Skeletal muscle tissue (tissue), 4 donors: ENCODE measurements around the gene PYGO1. TPM values are rescaled to one million over a fixed set of nuclear protein-coding genes. Genes with fewer than 3 reads are reported as not detected.

Source experiments
- H3K27ac ChIP-seq: one replicate; pipeline ENCODE4 v1.7.0; 2013; ENCODE audit warnings: mild to moderate bottlenecking, low read depth, low read length, inconsistent platforms
- H3K27me3 ChIP-seq, 3 donors: one replicate each; pipeline ENCODE4 v1.7.0; 2013; ENCODE audit warnings: low read length in 3 of 3; ENCODE audit not compliant: control insufficient read depth in 3 of 3, insufficient read depth in 3 of 3
- H3K36me3 ChIP-seq, 3 donors: one replicate each; pipeline ENCODE4 v1.7.0; 2013; ENCODE audit warnings: low read length in 3 of 3; ENCODE audit not compliant: control insufficient read depth in 3 of 3, insufficient read depth in 3 of 3
- H3K4me1 ChIP-seq, 3 donors: one replicate each; pipeline ENCODE4 v1.7.0; 2013; ENCODE audit warnings: low read length in 3 of 3, mild to moderate bottlenecking in 3 of 3; ENCODE audit not compliant: control insufficient read depth in 3 of 3, insufficient read depth in 3 of 3
- H3K4me3 ChIP-seq, 3 donors: one replicate each; pipeline ENCODE4 v1.7.0; 2013; ENCODE audit warnings: low read length in 3 of 3
- H3K9ac ChIP-seq, 3 donors: one replicate each; pipeline ENCODE4 v1.7.0; 2013; ENCODE audit warnings: low read length in 3 of 3, mild to moderate bottlenecking in 3 of 3, moderate library complexity in 2 of 3, low read depth in 1 of 3
- H3K9me3 ChIP-seq, 3 donors: one replicate each; pipeline ENCODE4 v1.7.0; 2013; ENCODE audit warnings: low read length in 3 of 3; ENCODE audit not compliant: control insufficient read depth in 3 of 3
- total RNA-seq: library from RNA; depleted of rRNA; stranded (reverse); fragments of >200 nt; gene quantifications from one replicate; pipeline ENCODE4 v1.2.3, GENCODE V29; 2014
- donor health status: Osteomylitis.

The PYGO1 gene
- total RNA-seq, 1 donor from 2014 or later, result 10.4 TPM

GRCh38 chr15:55586808-55587207 lies 1.3 kb downstream of the PYGO1 start:
- H3K4me3 ChIP-seq, result peak overlapping the region; percentile 72 to 80 (median 76)
- no peak overlapping the region for H3K27ac ChIP-seq
- H3K27me3 ChIP-seq, result no peaks in the 10 kb centered on the region
- H3K4me1 ChIP-seq, result peaks cover 2 to 23% (median 19%) of the 10 kb centered on the region in 3 donors
- peaks cover 0 to 3% (median 0%) of the 10 kb centered on the region in 3 donors for H3K36me3 ChIP-seq
- peak overlapping the region; percentile 82 to 92 (median 87) for H3K9ac ChIP-seq
- no peaks in the 10 kb centered on the region for H3K9me3 ChIP-seq

- Histone ChIP-seq H3K4me3 (no peak overlapping the region), H3K9ac (no peak overlapping the region), H3K36me3 (no peaks in the 10 kb centered on the region), H3K27ac (no peak overlapping the region), H3K9me3 (no peaks in the 10 kb centered on the region), H3K27me3 (no peaks in the 10 kb centered on the region), H3K4me1 (peaks cover 0 to 2% (median 0%) of the 10 kb centered on the region in 3 donors)
Observed at GRCh38 chr15:55576943-55577342, 11.2 kb downstream of the PYGO1 start.

DNA sequence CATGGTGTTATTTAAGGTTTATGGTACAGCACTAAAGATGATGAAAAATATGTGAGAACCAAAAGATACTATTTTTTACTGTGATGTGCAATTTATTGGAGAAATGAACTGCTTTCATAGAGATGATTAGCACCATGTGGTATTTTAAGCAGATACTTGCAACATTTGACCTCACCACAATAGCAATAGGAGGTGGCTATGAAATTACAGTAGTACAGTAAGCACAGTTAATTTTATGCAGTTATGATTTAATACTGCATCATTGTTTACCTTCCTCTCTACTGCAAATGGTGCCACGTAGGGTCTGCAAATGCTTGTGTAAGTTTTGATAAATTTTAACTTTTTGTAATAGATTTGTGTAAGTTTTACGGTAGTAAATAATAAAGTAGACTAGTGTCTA lies 14.0 kb downstream of the PYGO1 start:
- no peak overlapping the region for H3K4me3 ChIP-seq
- H3K27ac ChIP-seq, result no peak overlapping the region
- H3K36me3 ChIP-seq, result no peaks in the 10 kb centered on the region
- H3K4me1 ChIP-seq, result peaks cover 0 to 2% (median 0%) of the 10 kb centered on the region in 3 donors
- H3K9ac ChIP-seq, result no peak overlapping the region
- H3K27me3 ChIP-seq, result no peaks in the 10 kb centered on the region
- no peaks in the 10 kb centered on the region for H3K9me3 ChIP-seq

DNA sequence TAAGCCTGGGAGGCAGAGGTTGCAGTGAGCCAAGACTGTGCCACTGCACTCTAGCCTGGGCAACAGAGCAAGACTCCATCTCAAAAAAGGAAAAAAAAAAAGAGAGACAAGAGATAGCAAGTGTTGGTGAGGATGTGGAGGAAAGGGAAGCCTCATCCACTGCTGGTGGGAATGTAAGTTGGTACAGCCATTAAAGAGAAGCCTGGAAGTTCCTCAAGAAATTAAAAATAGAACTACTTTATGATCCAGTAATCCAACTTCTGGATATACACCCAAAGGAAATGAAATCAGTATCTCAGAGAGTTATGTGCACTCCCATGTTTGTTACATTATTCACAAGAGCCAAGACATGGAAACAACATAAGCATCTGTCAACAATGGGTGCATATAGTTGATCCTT lies 14.9 kb downstream of the PYGO1 start:
- Histone ChIP-seq H3K4me3 (no peak overlapping the region), H3K36me3 (no peaks in the 10 kb centered on the region), H3K27me3 (no peaks in the 10 kb centered on the region), H3K4me1 (peaks cover 0 to 2% (median 0%) of the 10 kb centered on the region in 3 donors), H3K27ac (no peak overlapping the region), H3K9ac (no peak overlapping the region), H3K9me3 (no peaks in the 10 kb centered on the region)

GRCh38 chr15:55564347-55565145 lies 23.6 kb downstream of the PYGO1 start:
- H3K27ac ChIP-seq, result no peak overlapping the region
- H3K4me1 ChIP-seq, result no peaks in the 10 kb centered on the region
- H3K9ac ChIP-seq, result no peak overlapping the region
- no peaks in the 10 kb centered on the region for H3K27me3 ChIP-seq
- H3K9me3 ChIP-seq, result no peaks in the 10 kb centered on the region
- no peak overlapping the region for H3K4me3 ChIP-seq
- no peaks in the 10 kb centered on the region for H3K36me3 ChIP-seq

DNA sequence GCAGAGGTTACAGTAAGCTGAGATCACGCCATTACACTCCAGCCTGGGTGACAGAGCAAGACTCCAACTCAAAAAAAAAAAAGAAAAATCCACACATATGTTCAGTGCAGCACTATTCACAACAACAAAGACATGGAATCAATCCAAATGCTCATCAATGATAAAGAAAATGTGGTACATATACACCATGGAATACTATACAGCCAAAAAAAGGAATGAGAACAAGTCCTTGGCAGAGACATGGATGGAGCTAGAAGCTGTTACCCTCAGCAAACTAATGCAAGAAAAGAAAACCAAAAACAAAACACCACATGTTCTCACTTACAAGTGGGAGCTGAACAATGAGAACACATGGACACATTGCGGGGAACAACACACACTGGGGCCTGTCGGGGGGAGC lies 25.5 kb downstream of the PYGO1 start:
- H3K9ac ChIP-seq, result no peak overlapping the region
- no peaks in the 10 kb centered on the region for H3K9me3 ChIP-seq
- no peaks in the 10 kb centered on the region for H3K36me3 ChIP-seq
- no peak overlapping the region for H3K4me3 ChIP-seq
- no peak overlapping the region for H3K27ac ChIP-seq
- no peaks in the 10 kb centered on the region for H3K4me1 ChIP-seq
- H3K27me3 ChIP-seq, result no peaks in the 10 kb centered on the region

GRCh38 chr15:55555089-55555488 lies 33.1 kb downstream of the PYGO1 start:
- no peaks in the 10 kb centered on the region for H3K27me3 ChIP-seq
- H3K9ac ChIP-seq, result no peak overlapping the region
- H3K36me3 ChIP-seq, result no peaks in the 10 kb centered on the region
- no peaks in the 10 kb centered on the region for H3K9me3 ChIP-seq
- H3K27ac ChIP-seq, result no peak overlapping the region
- H3K4me3 ChIP-seq, result no peak overlapping the region
- peaks cover 3 to 6% (median 5%) of the 10 kb centered on the region in 3 donors for H3K4me1 ChIP-seq

GRCh38 chr15:55552926-55553325 lies 35.2 kb downstream of the PYGO1 start:
- H3K27ac ChIP-seq, result no peak overlapping the region
- H3K27me3 ChIP-seq, result no peaks in the 10 kb centered on the region
- H3K4me3 ChIP-seq, result no peak overlapping the region
- H3K36me3 ChIP-seq, result no peaks in the 10 kb centered on the region
- no peaks in the 10 kb centered on the region for H3K9me3 ChIP-seq
- no peak overlapping the region for H3K9ac ChIP-seq
- peaks cover 3 to 6% (median 5%) of the 10 kb centered on the region in 3 donors for H3K4me1 ChIP-seq

DNA sequence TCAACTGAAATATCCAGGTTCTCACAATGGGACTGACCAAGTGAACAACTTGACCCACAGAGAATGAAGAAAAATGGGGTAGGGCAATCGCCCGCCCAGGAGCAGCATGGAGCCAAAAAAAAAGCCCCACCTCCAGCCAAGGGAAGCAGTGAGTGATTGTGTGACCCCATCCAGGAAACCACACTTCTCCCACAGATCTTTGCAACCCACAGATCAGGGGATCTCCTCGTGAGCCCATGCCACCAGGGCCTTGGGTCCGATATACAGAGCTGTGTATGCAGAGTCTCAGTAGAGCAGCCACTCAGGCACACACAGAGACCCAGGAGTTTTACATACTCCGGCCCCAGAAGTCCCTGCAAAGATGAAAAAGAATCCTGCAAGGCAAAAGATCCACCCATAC lies 35.7 kb downstream of the PYGO1 start:
- H3K4me3 ChIP-seq, result no peak overlapping the region
- no peaks in the 10 kb centered on the region for H3K9me3 ChIP-seq
- H3K27ac ChIP-seq, result no peak overlapping the region
- no peaks in the 10 kb centered on the region for H3K27me3 ChIP-seq
- no peak overlapping the region for H3K9ac ChIP-seq
- peaks cover 3 to 6% (median 5%) of the 10 kb centered on the region in 3 donors for H3K4me1 ChIP-seq
- H3K36me3 ChIP-seq, result no peaks in the 10 kb centered on the region

DNA sequence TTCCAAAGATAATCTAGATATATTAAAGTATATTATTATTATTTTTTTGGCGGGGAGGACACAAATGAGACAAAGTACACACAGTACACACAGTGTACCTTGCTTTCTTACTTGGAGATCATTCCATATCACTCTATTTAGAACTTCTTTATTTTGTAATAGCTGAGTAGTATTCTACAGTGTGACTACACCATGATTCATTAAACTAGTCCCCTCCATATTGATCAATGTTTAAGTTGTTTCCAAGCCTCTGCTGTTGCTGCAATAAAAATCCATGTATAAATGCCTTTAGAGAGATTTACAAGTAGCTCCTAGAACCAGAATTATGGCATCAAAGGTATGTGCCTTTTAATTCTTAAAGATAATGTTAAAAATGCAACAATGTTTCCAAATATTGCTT lies 38.8 kb downstream of the PYGO1 start:
- Histone ChIP-seq H3K4me3 (no peak overlapping the region), H3K36me3 (peaks cover 0 to 9% (median 5%) of the 10 kb centered on the region in 3 donors), H3K9ac (no peak overlapping the region), H3K9me3 (no peaks in the 10 kb centered on the region), H3K27ac (no peak overlapping the region), H3K27me3 (no peaks in the 10 kb centered on the region), H3K4me1 (peaks cover 3 to 6% (median 5%) of the 10 kb centered on the region in 3 donors)
